Right atrium auricular region (tissue), 2 donors: ENCODE data around the gene XBP1. TPM values are rescaled to one million over a fixed set of nuclear protein-coding genes. Genes with fewer than 3 reads are reported as not detected.

Experiments
- DNase-seq: peaks from one replicate; pipeline ENCODE4 v3.0.0-alpha.2; 2019; ENCODE audit warnings: low spot score
- H3K27ac ChIP-seq, 2 donors: fragments of 200-600 bp; sonication (generic); 1 replicate in 1 of 2; 2 replicates in 1 of 2; pipeline ENCODE4 v1.5.1; 2016 to 2019
- H3K27me3 ChIP-seq, 2 donors: fragments of 200-600 bp; sonication (generic); one replicate each; pipeline versions ENCODE4 v1.5.1 to v1.6.0; 2017 to 2019
- H3K36me3 ChIP-seq: fragments of 200-600 bp; sonication (generic); one replicate; pipeline ENCODE4 v1.5.1; 2016
- H3K4me1 ChIP-seq, 2 donors: fragments of 200-600 bp; sonication (generic); one replicate each; pipeline versions ENCODE4 v1.5.1 to v1.6.0; 2017 to 2019
- H3K4me3 ChIP-seq, 2 donors: fragments of 200-600 bp; sonication (generic); 1 replicate in 1 of 2; 2 replicates in 1 of 2; pipeline ENCODE4 v1.5.1; 2017 to 2019; ENCODE audit warnings: mild to moderate bottlenecking in 1 of 2, moderate library complexity in 1 of 2
- H3K9me3 ChIP-seq, 2 donors: fragments of 200-600 bp; sonication (generic); one replicate each; pipeline ENCODE4 v1.5.1; 2019
- total RNA-seq, 2 donors: library from RNA; depleted of rRNA; stranded (reverse); fragments of >200 nt; gene quantifications; one replicate each; pipeline ENCODE4 v1.1.0, GENCODE V29; 2016
- TF ChIP-seq, protein P1 (sequence below), 2 donors: fragments of 200-600 bp; sonication (generic); IDR thresholded peaks; one replicate each; pipeline ENCODE4 v1.5.1; 2019; ENCODE audit warnings: antibody characterized with exemption in 2 of 2

Gene XBP1
- total RNA-seq, 2 donors from 2014 or later = 104 to 160 TPM

DNA sequence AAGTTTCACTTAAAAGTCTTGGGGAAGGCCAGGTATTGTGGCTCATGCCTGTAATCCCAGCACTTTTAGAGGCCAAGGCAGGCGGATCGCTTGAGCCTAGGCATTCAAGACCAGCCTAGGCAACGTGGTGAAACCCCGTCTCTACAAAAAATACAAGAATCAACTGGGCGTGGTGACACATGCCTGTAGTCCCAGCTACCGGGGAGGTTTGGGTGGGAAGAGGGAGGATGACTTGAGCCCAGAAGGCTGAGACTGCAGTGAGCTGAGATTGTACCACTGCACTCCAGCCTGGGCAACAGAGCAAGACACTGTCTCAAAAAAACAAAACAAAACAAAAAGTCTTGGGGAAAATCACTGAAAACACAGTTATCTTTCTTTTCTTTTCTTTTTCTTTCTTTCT is 15.4 kb upstream of the XBP1 start:
- no peak for DNase-seq
- no peak overlapping the region for H3K4me3 ChIP-seq
- no peak overlapping the region for H3K27ac ChIP-seq
- no peaks in the 10 kb centered on the region for H3K36me3 ChIP-seq
- H3K4me1 ChIP-seq = peaks cover 0 to 30% of the 10 kb centered on the region in 2 donors
- no peaks in the 10 kb centered on the region for H3K9me3 ChIP-seq
- no peaks in the 10 kb centered on the region for H3K27me3 ChIP-seq
- TF ChIP-seq, protein P1, sequence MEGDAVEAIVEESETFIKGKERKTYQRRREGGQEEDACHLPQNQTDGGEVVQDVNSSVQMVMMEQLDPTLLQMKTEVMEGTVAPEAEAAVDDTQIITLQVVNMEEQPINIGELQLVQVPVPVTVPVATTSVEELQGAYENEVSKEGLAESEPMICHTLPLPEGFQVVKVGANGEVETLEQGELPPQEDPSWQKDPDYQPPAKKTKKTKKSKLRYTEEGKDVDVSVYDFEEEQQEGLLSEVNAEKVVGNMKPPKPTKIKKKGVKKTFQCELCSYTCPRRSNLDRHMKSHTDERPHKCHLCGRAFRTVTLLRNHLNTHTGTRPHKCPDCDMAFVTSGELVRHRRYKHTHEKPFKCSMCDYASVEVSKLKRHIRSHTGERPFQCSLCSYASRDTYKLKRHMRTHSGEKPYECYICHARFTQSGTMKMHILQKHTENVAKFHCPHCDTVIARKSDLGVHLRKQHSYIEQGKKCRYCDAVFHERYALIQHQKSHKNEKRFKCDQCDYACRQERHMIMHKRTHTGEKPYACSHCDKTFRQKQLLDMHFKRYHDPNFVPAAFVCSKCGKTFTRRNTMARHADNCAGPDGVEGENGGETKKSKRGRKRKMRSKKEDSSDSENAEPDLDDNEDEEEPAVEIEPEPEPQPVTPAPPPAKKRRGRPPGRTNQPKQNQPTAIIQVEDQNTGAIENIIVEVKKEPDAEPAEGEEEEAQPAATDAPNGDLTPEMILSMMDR (IDR thresholded peaks at IDR 0.05) = no peak

DNA sequence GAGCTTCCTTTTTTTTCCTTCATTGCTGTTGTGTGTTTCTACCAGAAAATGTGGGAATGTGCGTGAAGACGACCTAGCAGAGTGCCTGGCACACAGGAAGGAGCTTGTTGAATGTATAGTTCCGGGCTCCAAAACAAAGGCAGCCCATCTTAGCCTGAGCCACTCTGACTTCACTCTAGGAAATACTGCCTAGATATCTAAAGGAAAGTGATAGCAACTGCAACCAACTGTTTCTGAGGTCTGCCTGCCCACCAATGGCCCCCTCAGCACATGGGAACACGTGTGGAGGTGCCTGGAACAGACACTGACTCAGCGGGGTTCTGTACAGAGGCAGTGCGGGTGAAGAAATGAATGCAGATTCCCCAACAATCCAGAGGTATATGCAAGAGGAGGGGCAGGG is 14.7 kb upstream of the XBP1 start:
- H3K36me3 ChIP-seq = no peaks in the 10 kb centered on the region
- TF ChIP-seq, protein P1 (IDR thresholded peaks at IDR 0.05) = no peak
- no peak for DNase-seq
- no peaks in the 10 kb centered on the region for H3K9me3 ChIP-seq
- H3K27me3 ChIP-seq = no peaks in the 10 kb centered on the region
- H3K4me3 ChIP-seq = no peak overlapping the region
- peaks cover 0 to 30% of the 10 kb centered on the region in 2 donors for H3K4me1 ChIP-seq
- H3K27ac ChIP-seq = no peak overlapping the region

DNA sequence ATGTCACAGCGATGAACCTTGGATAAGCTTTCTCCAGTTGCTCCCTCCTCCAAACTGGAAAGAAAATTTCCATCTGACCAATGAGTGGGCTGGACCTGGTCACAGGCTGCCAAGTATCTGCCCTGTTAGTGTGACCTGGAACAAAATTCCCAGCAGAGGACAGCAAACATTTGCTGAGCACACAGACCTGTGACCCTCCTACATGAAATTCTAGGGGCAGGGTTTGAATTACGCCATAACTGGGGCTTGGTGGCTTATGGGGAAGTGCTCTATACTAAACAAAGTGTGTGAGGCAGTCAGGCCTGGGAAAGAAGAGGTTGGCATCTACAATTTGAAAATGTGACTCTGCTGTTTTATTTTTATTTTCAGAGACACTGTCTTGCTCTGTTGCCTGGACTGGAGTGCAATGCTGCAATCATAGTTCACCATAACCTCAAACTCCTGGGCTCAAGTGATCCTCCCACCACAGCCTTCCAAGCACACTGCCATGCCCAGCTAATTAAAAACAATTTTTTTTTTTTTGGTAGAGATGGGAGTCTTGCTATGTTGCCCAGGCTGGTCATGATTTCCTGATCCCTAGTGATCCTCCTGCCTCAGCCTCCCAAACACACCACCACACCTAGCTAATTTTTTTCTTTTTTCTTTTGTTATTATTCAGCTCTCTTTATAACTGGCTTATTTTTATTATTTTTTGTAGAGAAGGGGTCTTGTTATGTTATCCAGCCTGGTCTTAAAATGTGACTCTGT is 13.6 kb upstream of the XBP1 start:
- Histone ChIP-seq H3K4me1 (peaks cover 0 to 23% of the 10 kb centered on the region in 2 donors), H3K27me3 (no peaks in the 10 kb centered on the region), H3K36me3 (no peaks in the 10 kb centered on the region), H3K4me3 (no peak overlapping the region), H3K9me3 (no peaks in the 10 kb centered on the region), H3K27ac (peak overlapping the region; percentile 21 to 22)
- DNase-seq = no peak
- TF ChIP-seq, protein P1 (IDR thresholded peaks at IDR 0.05) = no peak

DNA sequence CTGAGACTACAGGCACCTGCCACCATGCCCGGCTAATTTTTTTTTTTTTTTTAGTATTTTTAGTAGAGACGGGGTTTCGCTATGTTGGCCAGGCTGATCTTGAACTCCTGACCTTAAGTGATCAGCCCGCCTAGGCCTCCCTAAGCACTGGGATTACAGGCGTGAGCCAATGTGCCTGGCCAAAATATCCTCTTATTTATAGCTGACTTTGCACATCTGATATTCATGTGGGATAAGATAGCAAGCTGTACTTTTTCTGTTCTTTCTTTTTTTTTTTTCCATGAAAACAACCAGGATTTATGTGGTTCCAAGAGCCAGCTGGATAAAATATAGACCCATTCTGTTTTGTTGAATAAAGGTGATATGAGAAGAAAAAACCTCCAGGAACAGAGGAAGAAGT is 12.1 kb upstream of the XBP1 start:
- TF ChIP-seq, protein P1 (IDR thresholded peaks at IDR 0.05) = no peak
- no peaks in the 10 kb centered on the region for H3K9me3 ChIP-seq
- H3K4me1 ChIP-seq = peaks cover 0 to 13% of the 10 kb centered on the region in 2 donors
- DNase-seq = no peak
- H3K36me3 ChIP-seq = no peaks in the 10 kb centered on the region
- H3K27ac ChIP-seq = no peak overlapping the region
- H3K4me3 ChIP-seq = no peak overlapping the region
- no peaks in the 10 kb centered on the region for H3K27me3 ChIP-seq

DNA sequence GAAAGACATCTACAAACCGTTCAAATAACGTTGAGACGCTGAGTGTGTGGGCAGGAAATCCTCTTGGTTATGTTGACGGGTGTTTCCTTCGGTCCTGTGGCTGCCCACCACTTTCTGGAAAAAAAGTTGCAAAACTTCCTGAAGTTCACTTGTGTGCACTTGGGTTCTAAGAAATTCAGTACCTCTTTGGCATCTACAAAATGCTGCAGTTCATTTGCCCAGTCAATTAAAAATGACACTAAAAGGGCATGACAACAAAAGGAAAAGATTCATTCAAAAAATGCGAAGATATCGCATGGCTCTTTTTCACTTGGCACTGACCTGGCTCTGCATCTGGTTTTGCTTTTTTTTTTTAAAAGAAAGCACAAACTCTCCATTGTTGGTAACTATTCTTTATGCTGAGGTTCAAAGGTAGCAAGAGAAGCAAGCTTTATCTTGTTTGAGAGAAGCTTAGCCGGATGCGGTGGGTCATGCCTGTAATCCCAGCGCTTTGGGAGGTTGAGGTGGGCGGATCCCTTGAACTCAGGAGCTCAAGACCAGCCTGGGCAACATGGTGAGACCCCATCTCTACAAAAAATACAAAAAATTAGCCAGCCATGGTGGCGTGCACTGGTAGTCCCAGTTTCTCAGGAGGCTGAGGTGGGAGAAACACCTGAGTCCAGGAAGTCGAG is 10.6 kb upstream of the XBP1 start:
- no peak for DNase-seq
- no peak overlapping the region for H3K27ac ChIP-seq
- peaks cover 0 to 13% of the 10 kb centered on the region in 2 donors for H3K4me1 ChIP-seq

More for the DNA sequence above, 10.6 kb upstream of the XBP1 start:
- TF ChIP-seq, protein P1 (IDR thresholded peaks at IDR 0.05) = no peak
- no peaks in the 10 kb centered on the region for H3K9me3 ChIP-seq
- H3K36me3 ChIP-seq = no peaks in the 10 kb centered on the region
- H3K27me3 ChIP-seq = no peaks in the 10 kb centered on the region
- no peak overlapping the region for H3K4me3 ChIP-seq
